Activated effector memory CD4-positive, alpha-beta T cell treated with anti-CD3 and anti-CD28 coated beads, Interleukin-2, amount 50 U/mL, for 16 hours (primary cell): ENCODE results near the gene SALL3.

Source experiments
- DNase-seq: peaks from one replicate; pipeline ENCODE4 v3.0.0-alpha.2; 2020

Gene SALL3

GRCh38 chr18:78965917-78966792 lies 13.5 kb upstream of the SALL3 start:
- DNase-seq: no peak

- no peak for DNase-seq
These were observed 12.9 kb upstream of the SALL3 start for GRCh38 chr18:78966793-78967106.

- DNase-seq: no peak
These were observed 11.9 kb upstream of the SALL3 start for GRCh38 chr18:78967692-78968091.

GRCh38 chr18:78969574-78970315 lies 9.9 kb upstream of the SALL3 start:
- no peak for DNase-seq

- no peak for DNase-seq
These were observed 8.8 kb upstream of the SALL3 start for GRCh38 chr18:78970774-78971333.

- no peak for DNase-seq
These were observed 7.9 kb upstream of the SALL3 start for GRCh38 chr18:78971511-78972245.

- no peak for DNase-seq
These were observed 7.2 kb upstream of the SALL3 start for GRCh38 chr18:78972385-78972918.

GRCh38 chr18:78972930-78973331 lies 6.7 kb upstream of the SALL3 start:
- no peak for DNase-seq

- no peak for DNase-seq
These were observed 6.1 kb upstream of the SALL3 start for GRCh38 chr18:78973357-78974083.

GRCh38 chr18:78974115-78974761 lies 5.4 kb upstream of the SALL3 start:
- DNase-seq: no peak

GRCh38 chr18:78975292-78975691 lies 4.3 kb upstream of the SALL3 start:
- DNase-seq: no peak

- DNase-seq: no peak
These were observed 3.8 kb upstream of the SALL3 start for GRCh38 chr18:78975699-78976335.

- DNase-seq: no peak
These were observed 2.6 kb upstream of the SALL3 start for GRCh38 chr18:78976765-78977636.

GRCh38 chr18:78977637-78978348 lies 1.8 kb upstream of the SALL3 start:
- no peak for DNase-seq

- no peak for DNase-seq
These were observed 1.1 kb upstream of the SALL3 start for GRCh38 chr18:78978349-78979055.

GRCh38 chr18:78979056-78979729 lies 425 bp upstream of the SALL3 start:
- no peak for DNase-seq

- DNase-seq: no peak
These were observed 707 bp downstream of the SALL3 start for GRCh38 chr18:78980279-78980771.

GRCh38 chr18:78980777-78981380 lies 1.3 kb downstream of the SALL3 start:
- no peak for DNase-seq
